Islet of Langerhans (tissue), 1 donor: ENCODE results near the gene SLU7.

ENCODE experiments used
- FAIRE-seq: peaks from one replicate; lab custom pipeline; 2011; peaks lifted over from hg19 to GRCh38; lab: Jason Lieb, UNC

The SLU7 gene

DNA sequence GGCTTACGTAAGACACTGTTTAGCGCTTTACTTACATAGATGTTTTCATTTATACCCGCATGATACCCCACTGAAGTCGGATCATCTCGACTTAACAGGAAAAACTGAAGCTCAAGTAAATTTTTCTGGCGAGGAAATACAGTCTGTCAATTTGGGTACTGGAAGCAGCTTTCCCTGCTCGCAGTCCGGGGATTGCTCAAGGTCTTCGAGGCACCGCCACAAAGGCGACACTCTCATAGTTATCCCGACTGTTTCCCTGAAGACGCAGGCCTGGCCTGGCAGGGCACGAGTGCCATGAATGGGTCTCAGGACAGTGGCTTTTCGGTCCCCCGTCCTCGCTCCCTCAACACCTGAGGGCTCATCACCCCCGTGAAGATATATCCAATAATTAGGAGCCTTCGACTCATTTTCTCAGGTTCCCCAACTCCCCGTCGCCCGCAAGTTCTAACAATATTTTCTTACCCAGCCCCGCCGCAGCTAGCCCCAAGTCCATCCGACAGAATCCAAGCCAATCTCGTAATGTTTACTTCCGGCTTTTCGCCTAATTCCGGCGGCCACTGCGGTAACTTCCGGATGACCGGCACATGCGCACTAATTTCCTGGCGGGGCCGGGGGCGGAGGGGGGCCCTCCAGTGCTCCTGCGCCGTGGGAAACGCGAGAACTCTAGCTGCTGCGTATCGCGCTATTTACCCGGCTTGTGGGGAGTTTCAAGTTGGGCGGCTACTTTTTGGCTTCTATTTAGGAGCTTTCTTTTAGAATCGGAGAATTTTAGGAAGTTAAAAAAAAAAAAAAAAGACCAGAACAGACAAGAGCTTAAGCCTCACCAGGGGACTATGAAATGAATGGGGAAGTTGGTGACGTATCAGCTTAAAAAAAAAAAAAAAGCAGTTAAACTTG, at the start of gene SLU7:
Gene SLU7, minus strand, starts transcription at position 521 of the 897 bp plus-strand sequence. CDS start 3,787 bp downstream, outside the sequence.
- FAIRE-seq, result peak; percentile 81

GRCh38 chr5:160468363-160468975, 49.6 kb upstream of the SLU7 start:
- no peak for FAIRE-seq

DNA sequence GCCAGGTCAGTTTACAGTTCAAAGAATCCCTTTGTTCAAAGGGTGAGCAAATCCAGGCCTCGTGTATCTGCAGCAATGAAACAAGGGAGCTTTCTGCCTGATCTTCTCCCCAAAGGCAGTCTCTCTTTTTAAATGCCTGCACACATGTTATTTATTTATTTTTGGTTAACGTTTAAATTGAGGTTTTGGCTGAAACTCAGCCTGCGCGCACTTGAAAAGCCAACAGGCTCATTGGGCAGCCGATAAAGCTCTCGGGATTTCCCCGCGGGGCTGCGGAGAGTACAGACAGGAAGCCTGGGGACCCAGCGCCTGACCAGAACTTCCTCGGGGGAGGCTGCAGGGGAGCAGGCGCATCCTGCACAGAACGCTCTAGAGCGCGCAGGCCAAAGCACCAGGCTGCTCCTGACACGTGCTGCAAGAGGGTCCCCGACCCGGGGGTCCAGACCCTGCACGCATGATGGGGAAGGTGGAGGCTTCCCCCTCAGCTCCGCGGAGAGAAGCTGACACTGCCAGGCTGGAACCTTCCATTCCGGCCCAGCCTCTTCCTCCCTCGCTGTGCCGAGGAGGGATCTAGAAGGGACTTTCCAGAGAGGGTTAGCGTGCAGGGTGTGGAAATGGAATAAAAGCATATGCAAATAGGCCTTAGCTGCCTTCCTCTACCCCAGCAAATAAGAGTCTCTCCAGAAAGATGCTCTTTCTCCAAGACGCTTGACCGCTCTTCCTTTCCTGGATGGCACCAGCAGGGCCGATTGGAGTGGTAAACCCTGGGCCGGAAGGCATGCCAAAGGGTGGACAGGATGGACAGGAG, 48.9 kb upstream of the SLU7 start:
- FAIRE-seq, result no peak

GRCh38 chr5:160466889-160467554, 48.1 kb upstream of the SLU7 start:
- no peak for FAIRE-seq

DNA sequence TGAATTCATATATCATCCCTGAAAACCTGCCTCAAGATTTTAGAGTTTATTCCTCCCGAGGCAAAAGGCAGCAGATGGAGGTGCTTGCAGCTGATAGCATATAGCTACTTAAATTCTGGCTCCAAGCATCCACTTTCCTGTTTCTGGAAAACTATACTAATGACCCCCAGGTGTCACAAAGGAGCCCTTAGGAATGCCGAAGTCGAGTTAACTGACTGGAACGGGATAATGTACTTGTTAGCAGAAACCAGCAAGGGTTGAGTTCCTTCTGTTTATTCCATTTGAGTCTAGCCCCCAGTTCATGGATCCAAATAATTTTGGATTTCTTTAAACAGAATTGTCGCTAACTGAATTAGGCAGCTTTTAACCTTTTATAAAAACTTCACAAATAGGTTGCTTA, 47.2 kb upstream of the SLU7 start:
- FAIRE-seq, result no peak

GRCh38 chr5:160464466-160464797, 45.6 kb upstream of the SLU7 start:
- no peak for FAIRE-seq

DNA sequence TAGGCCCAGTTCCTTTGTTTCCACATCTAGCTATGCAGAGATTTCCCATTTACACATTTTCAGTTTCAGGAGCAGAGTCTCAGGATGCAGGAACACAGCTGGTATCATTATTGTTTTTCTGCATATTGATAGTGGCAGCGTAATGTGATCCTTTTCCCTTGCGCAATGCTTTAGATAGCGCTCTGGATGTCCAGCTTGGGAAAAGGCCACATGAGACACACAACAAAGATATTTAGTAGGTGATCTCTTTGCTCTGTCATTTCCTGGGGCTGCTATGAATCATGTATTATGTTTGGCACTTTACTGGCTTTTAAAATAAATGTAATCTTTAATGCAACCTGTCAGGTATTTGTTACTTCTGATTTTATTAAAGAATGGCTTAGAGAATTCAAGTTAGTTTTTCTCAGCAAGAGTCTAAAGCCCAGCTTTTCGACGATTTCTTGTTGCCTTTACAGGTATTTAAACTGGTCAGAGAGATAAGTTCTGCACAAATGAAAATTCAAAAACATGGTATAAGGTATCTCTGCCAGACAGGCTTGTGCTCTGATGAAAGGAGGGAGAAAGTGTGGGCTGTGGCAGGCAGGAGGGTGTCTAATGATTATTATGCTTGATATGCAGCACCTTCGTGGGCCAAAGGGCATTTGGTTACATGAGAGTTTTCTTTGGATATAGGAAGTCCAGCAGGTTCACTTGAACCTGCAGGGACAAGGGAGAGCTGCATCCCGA, 45.0 kb upstream of the SLU7 start:
- no peak for FAIRE-seq

- FAIRE-seq, result no peak
These were observed 44.3 kb upstream of the SLU7 start for GRCh38 chr5:160463227-160463626.

DNA sequence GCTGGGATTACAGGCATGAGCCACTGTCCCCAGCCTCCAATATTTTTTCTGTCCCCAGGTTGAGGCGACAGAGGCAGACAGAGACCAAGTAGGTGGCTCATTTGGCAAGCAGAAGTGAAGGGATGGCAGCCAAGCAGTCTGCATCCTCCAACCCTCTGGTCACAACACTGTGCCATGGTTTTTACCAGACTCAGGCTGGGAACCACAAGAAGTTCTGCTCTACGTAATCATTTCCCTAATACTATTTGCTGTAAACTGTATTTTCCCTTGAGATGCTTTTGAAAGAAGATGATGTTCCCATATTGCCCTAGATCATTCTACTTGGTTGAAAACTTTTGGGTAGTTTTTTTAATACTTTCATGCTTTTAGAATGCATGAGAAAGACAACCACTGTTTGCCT, 43.3 kb upstream of the SLU7 start:
- no peak for FAIRE-seq

GRCh38 chr5:160461378-160461777, 42.5 kb upstream of the SLU7 start:
- FAIRE-seq, result no peak

DNA sequence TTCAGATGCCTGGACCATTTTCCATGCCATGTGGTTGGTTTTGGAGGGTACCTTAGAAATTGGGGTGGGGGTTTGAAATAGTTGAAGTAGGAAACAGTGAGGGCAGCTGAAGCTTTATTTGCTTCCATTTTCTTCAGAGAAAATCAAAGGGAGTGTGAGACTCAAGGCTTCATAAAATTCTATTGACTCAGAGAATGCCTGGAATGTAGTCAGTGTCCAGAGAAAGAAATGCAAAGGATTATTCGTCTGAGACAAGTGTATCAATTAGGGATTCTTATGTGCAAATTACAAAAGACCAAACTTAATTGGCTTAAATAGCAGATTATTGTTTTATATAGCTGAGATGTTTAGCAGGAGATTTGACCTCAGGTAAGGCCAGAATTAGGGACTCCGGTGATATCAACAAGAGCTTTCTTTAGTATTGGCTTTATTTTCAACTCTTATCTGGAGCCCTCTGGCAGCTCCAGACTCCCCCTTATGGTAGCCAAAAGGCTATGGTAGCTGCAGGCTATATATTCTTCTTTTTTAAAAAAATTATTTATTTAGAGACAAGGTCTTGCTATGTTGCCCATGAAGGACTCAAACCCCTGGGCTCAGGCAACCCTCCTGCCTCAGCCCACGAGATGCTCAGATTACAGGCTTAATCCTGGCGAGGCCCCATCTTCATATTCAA, 41.6 kb upstream of the SLU7 start:
- no peak for FAIRE-seq

DNA sequence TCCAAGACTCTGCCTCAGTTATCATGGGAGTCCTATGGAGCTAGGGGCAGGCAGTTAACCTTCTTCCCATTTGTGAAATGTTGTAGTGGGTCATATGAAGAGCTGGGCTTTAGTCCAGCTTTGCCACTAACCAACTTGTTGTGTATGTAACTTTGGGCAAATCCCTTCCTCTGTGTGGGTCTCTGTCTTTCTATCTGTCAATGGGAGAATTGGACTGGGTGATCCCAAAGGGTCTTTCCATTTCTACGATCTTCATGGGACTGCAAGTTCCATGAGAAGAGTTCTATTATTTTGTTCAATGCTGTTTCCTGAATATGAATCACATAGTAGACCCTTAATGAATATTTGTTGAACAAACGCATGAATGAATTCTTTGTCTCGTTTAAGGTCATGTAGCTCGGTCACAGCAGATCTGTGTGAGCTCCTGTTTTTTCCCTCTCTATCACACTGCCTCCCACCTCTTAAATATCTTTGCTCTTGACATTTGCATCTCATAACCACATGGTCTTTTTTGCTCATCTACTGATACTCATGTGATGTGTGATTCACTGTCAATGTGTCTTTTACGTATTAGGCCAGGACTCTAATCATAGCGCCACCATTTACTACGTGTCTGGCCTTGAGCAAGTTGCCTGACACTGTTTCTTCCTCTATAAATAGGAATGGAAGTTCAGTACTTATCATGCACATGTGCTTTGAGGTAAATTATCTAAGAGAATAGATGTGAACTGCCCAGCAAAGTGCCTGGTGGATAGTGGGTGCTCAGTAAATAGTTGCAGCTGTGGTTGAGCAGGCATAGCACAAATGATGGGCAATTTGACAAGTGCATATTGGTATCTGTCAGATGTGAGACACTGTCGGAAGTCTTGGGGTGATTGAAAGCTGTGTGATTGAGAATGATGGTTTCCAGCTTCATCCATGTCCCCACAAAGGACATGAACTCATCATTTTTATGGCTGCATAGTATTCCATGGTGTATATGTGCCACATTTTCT, 40.2 kb upstream of the SLU7 start:
- FAIRE-seq, result no peak

GRCh38 chr5:160457252-160457651, 38.4 kb upstream of the SLU7 start:
- FAIRE-seq, result no peak

- no peak for FAIRE-seq
These were observed 37.7 kb upstream of the SLU7 start for GRCh38 chr5:160456480-160457177.

DNA sequence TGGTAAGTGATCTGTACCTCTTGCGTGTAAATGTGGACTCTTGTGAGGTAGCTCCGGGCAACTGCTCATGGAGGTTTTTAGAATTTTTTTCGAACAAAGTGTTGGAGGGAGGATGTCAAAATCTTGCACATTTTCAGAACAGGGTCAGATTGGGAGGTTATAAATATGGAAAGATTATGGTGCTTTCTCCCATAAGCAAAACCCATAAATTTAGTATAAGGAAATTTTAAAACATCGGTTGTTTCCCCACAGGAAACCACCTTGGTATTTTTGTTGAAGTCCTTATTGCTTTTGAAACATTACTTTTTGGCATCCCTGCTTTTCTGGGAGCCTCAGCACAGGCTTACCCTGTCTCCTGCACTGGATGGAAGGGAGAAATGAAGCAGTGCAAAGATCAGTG, 36.7 kb upstream of the SLU7 start:
- no peak for FAIRE-seq

GRCh38 chr5:160453751-160454150, 34.9 kb upstream of the SLU7 start:
- no peak for FAIRE-seq

GRCh38 chr5:160452795-160453194, 33.9 kb upstream of the SLU7 start:
- no peak for FAIRE-seq

- FAIRE-seq, result no peak
These were observed 33.2 kb upstream of the SLU7 start for GRCh38 chr5:160452036-160452435.

- FAIRE-seq, result no peak
These were observed 32.4 kb upstream of the SLU7 start for GRCh38 chr5:160451281-160451680.
